Liver (tissue), 9 donors: ENCODE data around the gene ARGFX. TPM values are rescaled to one million over a fixed set of nuclear protein-coding genes. Genes with fewer than 3 reads are reported as not detected.

Experiments used
- DNase-seq: peaks from one replicate; pipeline ENCODE4 v3.0.0-alpha.2; 2017; ENCODE audit warnings: low spot score
- H3K27ac ChIP-seq, 2 donors: one replicate each; pipeline ENCODE4 v1.7.0; 2013; ENCODE audit warnings: inconsistent platforms in 2 of 2, low read length in 2 of 2, control low read depth in 1 of 2, low read depth in 1 of 2, mild to moderate bottlenecking in 1 of 2
- H3K27me3 ChIP-seq, 4 donors: one replicate each; pipeline versions ENCODE4 v1.6.1 to v1.7.0; 2013; ENCODE audit warnings: low read length in 3 of 4, inconsistent platforms in 1 of 4, mild to moderate bottlenecking in 1 of 4, moderate library complexity in 1 of 4; ENCODE audit not compliant: control insufficient read depth in 4 of 4, insufficient read depth in 4 of 4
- H3K36me3 ChIP-seq, 4 donors: one replicate each; pipeline versions ENCODE4 v1.6.1 to v1.7.0; 2013; ENCODE audit warnings: low read length in 3 of 4, mild to moderate bottlenecking in 3 of 4, low read depth in 1 of 4, moderate library complexity in 1 of 4; ENCODE audit not compliant: control insufficient read depth in 4 of 4, insufficient read depth in 3 of 4
- H3K4me1 ChIP-seq, 4 donors: one replicate each; pipeline versions ENCODE4 v1.6.1 to v1.7.0; 2013; ENCODE audit warnings: low read length in 3 of 4, mild to moderate bottlenecking in 3 of 4, moderate library complexity in 1 of 4; ENCODE audit not compliant: control insufficient read depth in 4 of 4, insufficient read depth in 4 of 4
- H3K4me3 ChIP-seq, 3 donors: one replicate each; pipeline versions ENCODE4 v1.6.1 to v1.7.0; 2013; ENCODE audit warnings: low read length in 3 of 3, control low read depth in 1 of 3, low read depth in 1 of 3, mild to moderate bottlenecking in 1 of 3
- H3K9ac ChIP-seq, 2 donors: one replicate each; pipeline ENCODE4 v1.7.0; 2013; ENCODE audit warnings: low read length in 2 of 2, mild to moderate bottlenecking in 2 of 2, moderate library complexity in 2 of 2, control low read depth in 1 of 2, low read depth in 1 of 2
- H3K9me3 ChIP-seq, 4 donors: one replicate each; pipeline versions ENCODE4 v1.6.1 to v1.7.0; 2013; ENCODE audit warnings: low read length in 3 of 4; ENCODE audit not compliant: control insufficient read depth in 4 of 4
- ATF3 ChIP-seq: IDR thresholded peaks from 2 replicates; pipeline ENCODE4 v1.6.1; 2016; ENCODE audit warnings: antibody characterized with exemption
- CTCF ChIP-seq: fragments of 150-350 bp; IDR thresholded peaks from 2 replicates; pipeline ENCODE4 v1.5.1; 2017; ENCODE audit warnings: improper control_type of control experiment, low read depth, low read length; ENCODE audit not compliant: missing input control
- EGR1 ChIP-seq, 2 donors: IDR thresholded peaks; 2 replicates each; pipeline ENCODE4 v1.6.1; 2016 to 2018; ENCODE audit warnings: antibody characterized with exemption in 2 of 2, low read depth in 2 of 2
- FOXA1 ChIP-seq: IDR thresholded peaks from 2 replicates; pipeline ENCODE4 v1.6.1; 2016; ENCODE audit warnings: antibody characterized with exemption
- FOXA2 ChIP-seq: IDR thresholded peaks from 2 replicates; pipeline ENCODE4 v1.6.1; 2016; ENCODE audit warnings: antibody characterized with exemption
- GABPA ChIP-seq, 2 donors: IDR thresholded peaks in 1 of 2; conservative IDR thresholded peaks in 1 of 2; 2 replicates each; pipeline ENCODE4 v1.6.1; 2016; ENCODE audit warnings: antibody characterized with exemption in 2 of 2, mild to moderate bottlenecking in 1 of 2, moderate library complexity in 1 of 2
- HNF4A ChIP-seq, 2 donors: conservative IDR thresholded peaks; 2 replicates each; pipeline ENCODE4 v1.6.1; 2016; ENCODE audit warnings: antibody characterized with exemption in 2 of 2, mild to moderate bottlenecking in 2 of 2
- HNF4G ChIP-seq: IDR thresholded peaks from 2 replicates; pipeline ENCODE4 v1.6.1; 2016; ENCODE audit warnings: antibody characterized with exemption
- JUND ChIP-seq, 2 donors: IDR thresholded peaks; 2 replicates each; pipeline ENCODE4 v1.6.1; 2016; ENCODE audit warnings: antibody characterized with exemption in 2 of 2
- MAX ChIP-seq: IDR thresholded peaks from 2 replicates; pipeline ENCODE4 v1.6.1; 2016; ENCODE audit warnings: antibody characterized with exemption
- NR2F2 ChIP-seq: IDR thresholded peaks from 2 replicates; pipeline ENCODE4 v1.6.1; 2016; ENCODE audit warnings: antibody characterized with exemption
- RAD21 ChIP-seq, 2 donors: IDR thresholded peaks; 2 replicates each; pipeline ENCODE4 v1.6.1; 2016; ENCODE audit warnings: antibody characterized with exemption in 2 of 2, mild to moderate bottlenecking in 2 of 2
- REST ChIP-seq: IDR thresholded peaks from 2 replicates; pipeline ENCODE4 v1.6.1; 2016; ENCODE audit warnings: antibody characterized with exemption, mild to moderate bottlenecking
- RXRA ChIP-seq, 2 donors: IDR thresholded peaks; 2 replicates each; pipeline ENCODE4 v1.6.1; 2017 to 2018; ENCODE audit warnings: antibody characterized with exemption in 2 of 2, mild to moderate bottlenecking in 1 of 2
- SP1 ChIP-seq: IDR thresholded peaks from 2 replicates; pipeline ENCODE4 v1.6.1; 2018; ENCODE audit warnings: antibody characterized with exemption, mild to moderate bottlenecking
- TAF1 ChIP-seq: conservative IDR thresholded peaks from 2 replicates; pipeline ENCODE4 v1.6.1; 2016; ENCODE audit warnings: antibody characterized with exemption, mild to moderate bottlenecking
- YY1 ChIP-seq: IDR thresholded peaks from 2 replicates; pipeline ENCODE4 v1.6.1; 2016; ENCODE audit warnings: antibody characterized with exemption, mild to moderate bottlenecking
- ZBTB33 ChIP-seq: IDR thresholded peaks from 2 replicates; pipeline ENCODE4 v1.6.1; 2016; ENCODE audit warnings: antibody characterized with exemption
- WGBS: extraction: QIAGEN DNeasy Blood & Tissue Kit; methylation state at CpG from one replicate; pipeline ENCODE4 v1.1.7; 2013; 5-methylcytosine and 5-hydroxymethylcytosine counted together
- polyA plus RNA-seq, 2 donors: library from polyadenylated mRNA; stranded (reverse) in 1 of 2; unstranded in 1 of 2; fragments of 200-250 nt in 1 of 2; fragments of >200 nt in 1 of 2; fragmentation: Nextera tagmentation in 1 of 2; extraction: Ambion mirVana in 1 of 2; gene quantifications; one replicate each; pipeline versions ENCODE4 v1.2.1 to v1.2.3, GENCODE V29; 2013 to 2015
- total RNA-seq, 2 donors: library from RNA; depleted of rRNA; stranded (reverse); fragments of >200 nt; gene quantifications; one replicate each; pipeline ENCODE4 v1.2.3, GENCODE V29; 2014
- donor health status: healthy.
- donor health status: healthy.
- donor health status: healthy.
- donor health status: healthy.
- donor health status: healthy.

Gene ARGFX
- total and polyA plus RNA-seq, 4 donors, result not detected

- Histone ChIP-seq H3K27ac (no peak overlapping the region), H3K36me3 (no peaks in the 10 kb centered on the region), H3K4me3 (no peak overlapping the region), H3K4me1 (no peaks in the 10 kb centered on the region), H3K27me3 (no peaks in the 10 kb centered on the region), H3K9me3 (no peaks in the 10 kb centered on the region), H3K9ac (no peak overlapping the region)
- TF ChIP-seq RAD21 (IDR thresholded peaks at IDR 0.05) (no peak), TAF1 (no peak), FOXA2 (no peak), MAX (no peak), RXRA (IDR thresholded peaks at IDR 0.05) (no peak), HNF4A (conservative IDR thresholded peaks at IDR 0.05) (no peak), SP1 (no peak), YY1 (no peak)
- no peak for DNase-seq
- WGBS, result 88% methylated on average over 3 of the region's 3 CpGs
Measured at GRCh38 chr3:121552797-121553196, 15.0 kb upstream of the ARGFX start.

- Histone ChIP-seq H3K27ac (no peak overlapping the region), H3K4me1 (no peaks in the 10 kb centered on the region), H3K9me3 (no peaks in the 10 kb centered on the region), H3K9ac (no peak overlapping the region), H3K4me3 (no peak overlapping the region), H3K27me3 (no peaks in the 10 kb centered on the region), H3K36me3 (no peaks in the 10 kb centered on the region)
- DNase-seq, result no peak
- 95% methylated on average over 5 of the region's 5 CpGs for WGBS
- TF ChIP-seq FOXA1 (no peak), FOXA2 (no peak), REST (no peak), EGR1 (IDR thresholded peaks at IDR 0.05; ENCODE audit: low read depth in 2 of 2) (no peak), RAD21 (IDR thresholded peaks at IDR 0.05) (no peak), NR2F2 (no peak), ATF3 (no peak), GABPA (IDR thresholded peaks at IDR 0.05 in 1 of 2, conservative IDR thresholded peaks at IDR 0.05 in 1 of 2) (no peak), HNF4G (no peak), ZBTB33 (no peak), YY1 (no peak), SP1 (no peak), HNF4A (conservative IDR thresholded peaks at IDR 0.05) (no peak), JUND (IDR thresholded peaks at IDR 0.05) (no peak), TAF1 (no peak), CTCF (no peak), MAX (no peak), RXRA (IDR thresholded peaks at IDR 0.05) (no peak)
Measured at GRCh38 chr3:121557426-121557934, 10.3 kb upstream of the ARGFX start.
